ENCODE results near the gene NECTIN1.

Gene NECTIN1

GRCh38 chr11:119668676-119669075, 60.3 kb downstream of the NECTIN1 start:
- DNase-seq, result no peak

- no peak for DNase-seq
These were observed 62.4 kb downstream of the NECTIN1 start for GRCh38 chr11:119666463-119667131.

DNA sequence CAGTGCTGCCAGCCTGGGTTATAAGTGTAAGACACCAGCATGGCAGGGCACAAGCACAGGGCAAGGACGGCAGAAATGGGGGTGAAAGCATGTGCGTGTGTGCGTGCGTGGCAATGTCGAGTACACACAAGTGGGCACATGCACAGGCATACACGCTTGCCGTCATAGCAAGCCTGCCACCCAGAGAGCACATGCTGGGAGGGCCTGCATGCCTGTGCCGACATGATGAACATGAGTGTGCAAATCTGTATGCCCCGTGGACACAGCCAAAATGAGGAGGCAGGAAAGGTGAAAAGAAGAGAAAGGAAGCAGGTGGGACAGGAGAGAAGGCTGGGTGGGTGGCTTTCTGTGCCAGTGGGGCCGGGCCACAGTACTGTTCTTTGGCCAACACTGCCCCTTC, 62.9 kb downstream of the NECTIN1 start:
- DNase-seq, result no peak

- DNase-seq, result no peak
These were observed 64.1 kb downstream of the NECTIN1 start for GRCh38 chr11:119664701-119665420.

DNA sequence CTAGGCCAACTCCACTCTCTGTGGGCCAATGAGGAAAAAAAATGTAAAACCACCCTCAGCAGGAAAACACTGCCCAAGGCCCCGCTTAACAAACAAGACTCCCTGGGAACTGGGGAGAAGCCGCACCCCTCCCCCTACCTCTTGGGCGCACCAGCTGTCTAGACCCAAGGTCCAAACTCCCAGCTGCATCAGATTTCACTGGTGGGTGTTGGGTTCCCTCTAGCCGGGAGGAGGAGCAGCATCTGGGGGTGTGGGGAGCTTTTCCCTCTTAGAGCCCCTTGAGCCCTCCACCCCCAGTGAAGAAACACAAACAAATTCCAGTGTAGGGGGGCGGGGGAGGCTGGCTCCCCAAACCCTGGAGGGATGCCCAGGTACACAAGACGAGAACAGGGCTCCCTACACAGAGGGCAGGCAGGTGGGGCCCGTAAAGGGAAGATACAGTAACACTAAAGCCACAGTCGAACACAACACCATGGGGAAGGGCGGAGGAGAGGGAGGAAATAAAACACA, 64.9 kb downstream of the NECTIN1 start:
- DNase-seq, result no peak

GRCh38 chr11:119663279-119663678, 65.7 kb downstream of the NECTIN1 start:
- DNase-seq, result no peak

DNA sequence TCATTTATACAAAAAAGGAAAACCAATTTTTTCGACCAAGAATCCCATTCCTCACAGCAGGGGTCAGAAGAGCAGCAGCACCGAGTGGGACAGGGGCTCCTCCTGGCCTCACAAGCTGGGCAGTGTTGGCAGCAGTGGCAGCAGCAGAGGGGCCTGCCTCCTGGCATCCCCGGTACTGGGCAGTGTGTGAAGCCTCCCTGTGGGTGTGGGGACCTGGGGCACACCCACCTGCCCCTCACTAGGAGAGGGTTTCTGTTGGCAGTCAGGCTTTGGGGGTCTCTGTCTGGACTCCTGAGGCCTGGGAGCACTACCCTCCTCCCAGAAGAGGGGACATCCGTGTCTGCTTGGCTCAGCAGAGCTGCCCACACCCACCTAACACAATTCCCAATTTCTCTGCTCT, 67.8 kb downstream of the NECTIN1 start:
- no peak for DNase-seq

DNA sequence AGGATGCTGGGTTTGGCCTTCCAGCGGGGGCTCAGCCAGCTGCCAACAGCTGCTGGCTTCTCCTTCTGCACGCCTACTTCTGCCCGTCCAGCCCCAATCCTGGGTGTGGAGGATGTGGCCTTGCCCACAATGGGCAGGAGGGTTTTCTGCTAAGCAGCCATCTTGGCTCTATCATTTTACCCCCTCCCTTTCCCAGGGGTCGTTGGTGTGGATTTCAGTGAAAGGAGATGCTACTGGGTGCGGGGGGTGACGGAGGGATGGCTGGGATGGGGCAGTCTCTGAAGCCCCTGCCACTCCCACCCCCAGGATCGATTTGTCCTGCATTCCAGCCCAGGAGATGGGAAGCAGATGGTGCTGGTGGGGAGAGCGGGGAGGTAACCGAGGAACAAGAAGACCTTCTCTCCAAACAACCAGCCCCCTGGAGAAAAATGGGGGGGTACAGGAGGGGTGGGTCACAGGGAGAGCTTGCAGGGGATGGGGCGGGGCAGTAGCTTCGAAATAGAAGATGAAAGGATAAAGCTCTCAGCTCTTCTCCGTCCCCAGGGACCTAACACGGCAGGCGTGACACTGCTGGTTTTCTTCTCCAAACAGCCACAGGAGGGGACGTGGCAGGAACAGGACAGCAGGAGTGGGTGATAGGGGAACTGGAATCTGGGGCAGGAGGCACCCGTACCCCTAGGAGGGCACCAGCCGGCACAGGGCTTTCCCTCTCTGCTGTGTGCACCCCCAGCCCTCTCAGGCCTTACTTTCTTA, 68.9 kb downstream of the NECTIN1 start:
- no peak for DNase-seq

- no peak for DNase-seq
These were observed 75.9 kb downstream of the NECTIN1 start for GRCh38 chr11:119652907-119653659.

DNA sequence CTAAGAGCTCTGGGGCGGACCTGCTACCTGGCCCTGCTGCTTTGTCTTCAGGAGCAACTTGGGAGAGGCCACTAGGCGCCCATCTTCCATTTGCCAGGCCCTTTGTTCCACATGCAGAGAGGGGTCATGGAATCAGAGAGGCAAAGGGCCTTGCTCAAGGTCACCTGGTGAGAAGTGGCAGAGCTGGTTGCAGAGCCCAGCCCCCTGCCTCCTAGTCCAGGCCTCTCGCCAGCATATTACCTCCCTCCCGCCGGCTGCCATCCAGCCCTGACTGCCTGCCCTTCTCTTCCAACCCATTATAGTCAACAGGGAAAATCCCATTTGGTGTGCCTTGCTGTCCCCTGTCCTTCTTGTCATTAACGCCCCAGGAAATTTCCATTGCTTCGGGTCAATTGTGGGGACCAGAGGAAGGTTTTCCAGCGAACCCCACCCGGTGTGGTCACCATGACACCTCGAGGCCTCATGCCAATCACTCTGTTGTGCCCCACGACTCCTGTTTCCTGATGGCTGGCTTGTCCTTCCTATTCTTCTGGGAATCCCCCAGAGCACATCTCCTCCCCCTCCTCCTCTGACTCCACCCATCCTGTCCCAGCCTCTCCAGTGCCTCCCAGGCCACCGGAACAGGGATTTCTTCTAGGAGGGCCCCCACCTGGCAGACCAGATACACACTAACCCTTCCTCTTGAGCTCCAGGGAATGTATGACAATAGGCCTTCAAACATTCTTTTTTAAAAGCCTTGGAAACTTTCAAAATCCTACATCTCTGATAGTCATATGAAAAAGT, 77.0 kb downstream of the NECTIN1 start:
- DNase-seq, result no peak

- DNase-seq, result no peak
These were observed 78.7 kb downstream of the NECTIN1 start for GRCh38 chr11:119650251-119650650.

- DNase-seq, result no peak
These were observed 81.7 kb downstream of the NECTIN1 start for GRCh38 chr11:119647254-119647653.

- no peak for DNase-seq
These were observed 84.0 kb downstream of the NECTIN1 start for GRCh38 chr11:119645018-119645417.

DNA sequence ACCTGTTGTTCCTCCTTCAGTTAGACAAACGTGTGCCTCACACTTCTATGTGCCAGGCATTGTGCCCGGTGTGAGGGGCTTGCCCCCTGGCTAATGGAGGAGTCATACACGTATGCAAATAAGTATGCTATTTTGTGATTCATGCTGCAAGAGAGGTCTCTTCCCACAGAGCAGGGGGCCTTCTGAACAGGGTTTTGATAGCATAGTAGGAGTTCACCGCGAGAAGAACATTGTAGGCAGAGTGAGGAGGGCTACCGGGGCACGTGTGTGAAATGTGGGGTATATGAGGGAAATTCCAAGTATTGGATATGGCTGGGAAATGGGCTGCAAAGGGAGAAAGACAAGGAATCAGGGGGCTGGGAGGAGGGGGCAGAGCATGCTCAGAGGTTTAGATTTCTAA, 84.5 kb downstream of the NECTIN1 start:
- DNase-seq, result no peak

DNA sequence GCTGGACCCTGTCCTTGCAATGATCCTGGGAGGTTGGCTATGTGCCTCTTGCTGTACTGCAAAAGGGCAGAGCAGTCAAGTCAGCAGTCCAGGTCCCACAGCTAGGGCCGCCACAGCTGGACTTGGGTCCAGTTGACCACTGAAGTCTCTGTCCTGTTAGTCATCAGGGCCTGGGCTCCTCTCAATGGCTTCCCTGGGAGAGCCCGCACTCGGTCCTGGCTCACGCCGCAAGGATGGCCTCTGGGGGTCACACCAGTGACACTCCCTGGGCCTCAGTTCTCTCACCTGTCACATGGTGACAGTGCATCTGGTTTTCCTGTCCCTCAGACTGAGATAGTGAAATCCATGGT, 85.1 kb downstream of the NECTIN1 start:
- no peak for DNase-seq

GRCh38 chr11:119643212-119643875, 85.7 kb downstream of the NECTIN1 start:
- no peak for DNase-seq

DNA sequence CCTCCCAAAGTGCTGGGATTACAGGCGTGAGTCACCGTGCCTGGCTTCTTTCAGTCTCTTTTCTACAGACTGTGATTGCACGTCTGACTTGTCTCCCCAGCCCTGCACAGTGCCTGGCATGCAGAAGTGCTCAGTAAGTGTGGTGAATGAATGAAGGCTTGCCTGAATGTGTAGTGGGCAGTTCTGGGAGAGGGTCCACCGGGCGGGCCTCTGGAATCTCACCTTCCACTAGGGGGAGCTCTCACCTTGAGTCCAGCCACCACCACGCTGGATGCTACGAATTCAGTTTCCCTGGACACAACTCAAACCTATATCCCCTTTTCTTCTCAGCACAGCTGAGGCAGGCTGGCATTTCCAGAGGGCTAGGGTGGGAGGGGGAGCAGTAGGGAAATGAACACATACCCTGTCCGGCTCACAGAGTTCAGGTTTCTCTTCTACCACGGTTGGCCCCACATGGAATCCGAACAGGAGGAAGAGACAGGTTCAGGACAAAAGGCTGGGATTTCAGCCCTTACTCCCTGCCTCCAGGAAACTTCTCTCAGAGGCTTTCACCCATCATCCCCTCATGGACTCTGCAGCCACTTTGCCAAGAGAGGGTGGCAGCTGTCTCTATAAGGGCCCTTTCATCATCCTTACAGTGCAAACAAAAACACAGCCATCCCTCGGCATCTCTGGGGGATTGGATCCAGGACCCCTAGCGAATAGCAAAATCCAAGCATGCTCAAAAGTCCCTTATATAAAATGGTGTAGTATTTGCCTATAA, 86.8 kb downstream of the NECTIN1 start:
- DNase-seq, result no peak

GRCh38 chr11:119640541-119640940, 88.5 kb downstream of the NECTIN1 start:
- DNase-seq, result no peak

DNA sequence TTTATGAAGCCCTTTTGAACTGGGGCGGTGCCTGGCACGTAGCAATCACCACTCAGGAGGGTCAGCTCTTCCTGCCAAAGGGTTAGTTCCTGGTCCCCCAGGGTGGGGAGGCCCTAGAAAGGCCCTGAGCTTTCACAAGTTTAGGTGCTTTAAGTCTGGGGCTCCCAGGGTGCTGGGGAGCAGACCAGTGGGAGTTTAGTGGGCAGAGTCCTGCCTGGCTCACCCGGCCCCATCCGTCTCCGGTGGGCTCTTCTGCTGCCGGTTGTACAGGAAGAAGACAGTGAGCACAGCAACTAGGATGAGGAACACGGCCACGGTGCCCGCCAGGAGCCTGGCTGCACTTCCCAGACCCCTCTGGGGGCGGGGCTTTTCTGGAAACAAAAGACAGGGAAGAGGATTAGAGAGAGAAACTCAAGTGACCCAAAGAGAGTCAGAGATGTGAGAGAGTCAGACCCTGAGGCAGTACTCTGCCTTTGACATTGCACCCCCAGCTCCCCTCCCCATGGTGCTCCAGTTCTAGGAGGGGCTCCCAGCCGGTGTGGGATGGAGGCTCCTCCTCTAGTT, 89.3 kb downstream of the NECTIN1 start:
- DNase-seq, result no peak

- no peak for DNase-seq
These were observed 90.1 kb downstream of the NECTIN1 start for GRCh38 chr11:119638851-119639250.

DNA sequence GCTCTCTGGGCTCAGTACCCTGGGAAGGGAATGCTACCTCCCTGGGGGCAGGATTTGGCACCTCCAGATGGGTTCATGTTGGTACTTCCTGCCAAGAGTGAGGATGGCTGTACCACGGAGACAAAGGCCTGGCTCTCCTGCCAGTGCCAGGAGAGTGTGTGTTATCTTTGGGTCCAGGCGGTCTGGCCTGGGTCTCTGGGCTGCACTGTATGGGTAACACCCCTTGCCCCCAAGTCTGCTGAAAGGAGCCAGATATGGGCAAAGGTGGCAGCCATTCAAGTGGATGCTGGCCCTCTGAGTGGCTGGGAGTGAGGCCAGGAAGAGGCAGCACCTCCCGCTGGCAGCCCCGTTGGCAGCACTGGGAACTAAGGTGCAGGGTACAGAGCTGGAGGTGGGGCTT, 91.5 kb downstream of the NECTIN1 start:
- DNase-seq, result no peak

Measured in SIG-M5 (cell line).